Body of pancreas (tissue), 4 donors: Measurements from ENCODE around the gene CRLF1. TPM values are rescaled to one million over a fixed set of nuclear protein-coding genes. Genes with fewer than 3 reads are reported as not detected.

Experiments used
- ATAC-seq: fragments of 150-250 bp; one replicate; pipeline ENCODE4 v1.9.1; 2016
- DNase-seq, 4 donors: peaks; one replicate each; pipeline ENCODE4 v3.0.0-alpha.2; 2019
- H3K27ac ChIP-seq, 4 donors: fragments of 200-600 bp; sonication (generic); 1 replicate in 3 of 4; 2 replicates in 1 of 4; pipeline versions ENCODE4 v1.5.1 to v1.6.1; 2016 to 2019; ENCODE audit warnings: mild to moderate bottlenecking in 1 of 4, mixed read lengths in 1 of 4, moderate library complexity in 1 of 4
- H3K27me3 ChIP-seq, 2 donors: fragments of 200-600 bp; sonication (generic); one replicate each; pipeline ENCODE4 v1.6.0; 2016; ENCODE audit warnings: mild to moderate bottlenecking in 1 of 2
- H3K36me3 ChIP-seq, 2 donors: fragments of 200-600 bp; sonication (generic); replicated peaks in 1 of 2; 2 replicates each; pipeline ENCODE4 v1.5.1; 2016; ENCODE audit warnings: low read depth in 2 of 2; ENCODE audit not compliant: insufficient read depth in 1 of 2
- H3K4me1 ChIP-seq: fragments of 200-600 bp; sonication (generic); one replicate; pipeline ENCODE4 v1.6.0; 2016
- H3K4me3 ChIP-seq, 2 donors: fragments of 200-600 bp; sonication (generic); 1 replicate in 1 of 2; 2 replicates in 1 of 2; pipeline ENCODE4 v1.5.1; 2016 to 2019
- H3K9me3 ChIP-seq, 3 donors: fragments of 200-600 bp; sonication (generic); 1 replicate in 2 of 3; 2 replicates in 1 of 3; pipeline ENCODE4 v1.5.1; 2016
- POLR2A ChIP-seq, 3 donors: fragments of 450-650 bp; IDR thresholded peaks; one replicate each; pipeline ENCODE4 v1.6.1; 2016; ENCODE audit warnings: antibody characterized with exemption in 3 of 3, mild to moderate bottlenecking in 2 of 3
- WGBS, 2 donors: methylation state at CpG; one replicate each; pipeline ENCODE4 v1.1.5; 2017; 5-methylcytosine and 5-hydroxymethylcytosine counted together
- intact Hi-C: fragments of 100-400 bp; cut with DNase I; formaldehyde crosslinking; loops from one replicate; pipeline ENCODE4 v1.15.1; 2023
- total RNA-seq, 2 donors: library from RNA; depleted of rRNA; stranded (reverse); fragments of >200 nt; gene quantifications; one replicate each; pipeline ENCODE4 v1.1.0, GENCODE V29; 2016
- TF ChIP-seq, protein P1 (sequence below), 7 experiments: fragments of 450-650 bp in 4 of 7; fragments of 200-600 bp in 3 of 7; sonication (generic) in 3 of 7; IDR thresholded peaks; one replicate each; pipeline ENCODE4 v1.5.1; 2016 to 2019; ENCODE audit warnings: antibody characterized with exemption in 7 of 7

The CRLF1 gene
- total RNA-seq, 2 donors from 2014 or later: 23.3 to 40.2 TPM

DNA sequence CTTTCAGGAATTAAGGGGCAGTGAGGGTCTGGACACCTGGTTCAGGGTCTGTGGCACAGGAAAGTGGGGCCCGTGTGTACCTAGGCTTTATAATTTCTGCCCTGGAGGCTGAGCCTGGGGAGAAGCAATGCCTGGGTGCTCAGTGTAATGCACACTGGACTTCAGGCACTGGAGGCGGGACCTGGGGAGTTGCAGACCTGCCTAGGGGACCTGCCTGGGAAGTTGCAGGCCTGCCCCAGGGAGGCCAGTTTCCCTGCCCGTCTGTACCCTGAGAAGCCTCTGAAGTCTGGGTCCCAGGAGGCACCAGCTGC is 3.6 kb upstream of the CRLF1 start:
- Histone ChIP-seq H3K4me3 (no peak overlapping the region), H3K9me3 (no peaks in the 10 kb centered on the region), H3K27ac (no peak overlapping the region), H3K36me3 (no peaks in the 10 kb centered on the region), H3K4me1 (peaks cover 44% of the 10 kb centered on the region), H3K27me3 (peaks cover 0 to 61% of the 10 kb centered on the region in 2 donors)
- no peak for TF ChIP-seq POLR2A (IDR thresholded peaks at IDR 0.05)
- TF ChIP-seq, protein P1, sequence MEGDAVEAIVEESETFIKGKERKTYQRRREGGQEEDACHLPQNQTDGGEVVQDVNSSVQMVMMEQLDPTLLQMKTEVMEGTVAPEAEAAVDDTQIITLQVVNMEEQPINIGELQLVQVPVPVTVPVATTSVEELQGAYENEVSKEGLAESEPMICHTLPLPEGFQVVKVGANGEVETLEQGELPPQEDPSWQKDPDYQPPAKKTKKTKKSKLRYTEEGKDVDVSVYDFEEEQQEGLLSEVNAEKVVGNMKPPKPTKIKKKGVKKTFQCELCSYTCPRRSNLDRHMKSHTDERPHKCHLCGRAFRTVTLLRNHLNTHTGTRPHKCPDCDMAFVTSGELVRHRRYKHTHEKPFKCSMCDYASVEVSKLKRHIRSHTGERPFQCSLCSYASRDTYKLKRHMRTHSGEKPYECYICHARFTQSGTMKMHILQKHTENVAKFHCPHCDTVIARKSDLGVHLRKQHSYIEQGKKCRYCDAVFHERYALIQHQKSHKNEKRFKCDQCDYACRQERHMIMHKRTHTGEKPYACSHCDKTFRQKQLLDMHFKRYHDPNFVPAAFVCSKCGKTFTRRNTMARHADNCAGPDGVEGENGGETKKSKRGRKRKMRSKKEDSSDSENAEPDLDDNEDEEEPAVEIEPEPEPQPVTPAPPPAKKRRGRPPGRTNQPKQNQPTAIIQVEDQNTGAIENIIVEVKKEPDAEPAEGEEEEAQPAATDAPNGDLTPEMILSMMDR (IDR thresholded peaks at IDR 0.05): no peak
- no peak for ATAC-seq
- intact Hi-C loops: no loop called here
- no peak for DNase-seq
- WGBS, 2 donors: 17 to 39% methylated on average over 1 to 3 of the region's 3 CpGs

DNA sequence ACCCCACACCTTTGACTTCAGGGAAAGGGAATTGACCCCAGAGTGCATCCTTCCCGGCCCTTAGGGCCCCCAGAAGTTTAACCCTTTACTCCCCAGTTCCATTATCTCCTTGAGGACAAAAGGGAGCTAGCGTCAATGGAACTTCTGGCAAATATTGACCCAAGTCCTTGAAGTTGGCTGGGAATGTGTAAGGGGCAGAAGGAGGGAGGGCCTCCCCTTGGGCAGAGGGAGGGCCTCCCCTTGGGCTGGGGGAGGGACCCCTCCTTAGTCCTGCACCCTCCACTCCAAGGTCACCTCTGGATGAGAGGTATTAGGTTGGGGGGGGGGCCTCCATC is 3.1 kb upstream of the CRLF1 start:
- intact Hi-C loops: no loop called here
- TF ChIP-seq, protein P1 (IDR thresholded peaks at IDR 0.05): no peak
- no peak for TF ChIP-seq POLR2A (IDR thresholded peaks at IDR 0.05)
- Histone ChIP-seq H3K4me3 (no peak overlapping the region), H3K27me3 (peaks cover 0 to 65% of the 10 kb centered on the region in 2 donors), H3K9me3 (no peaks in the 10 kb centered on the region), H3K4me1 (peaks cover 44% of the 10 kb centered on the region), H3K36me3 (no peaks in the 10 kb centered on the region), H3K27ac (no peak overlapping the region)
- DNase-seq (no peak), ATAC-seq (no peak)
- 11 to 19% methylated on average over 2 of the region's 2 CpGs for WGBS, 2 donors

DNA sequence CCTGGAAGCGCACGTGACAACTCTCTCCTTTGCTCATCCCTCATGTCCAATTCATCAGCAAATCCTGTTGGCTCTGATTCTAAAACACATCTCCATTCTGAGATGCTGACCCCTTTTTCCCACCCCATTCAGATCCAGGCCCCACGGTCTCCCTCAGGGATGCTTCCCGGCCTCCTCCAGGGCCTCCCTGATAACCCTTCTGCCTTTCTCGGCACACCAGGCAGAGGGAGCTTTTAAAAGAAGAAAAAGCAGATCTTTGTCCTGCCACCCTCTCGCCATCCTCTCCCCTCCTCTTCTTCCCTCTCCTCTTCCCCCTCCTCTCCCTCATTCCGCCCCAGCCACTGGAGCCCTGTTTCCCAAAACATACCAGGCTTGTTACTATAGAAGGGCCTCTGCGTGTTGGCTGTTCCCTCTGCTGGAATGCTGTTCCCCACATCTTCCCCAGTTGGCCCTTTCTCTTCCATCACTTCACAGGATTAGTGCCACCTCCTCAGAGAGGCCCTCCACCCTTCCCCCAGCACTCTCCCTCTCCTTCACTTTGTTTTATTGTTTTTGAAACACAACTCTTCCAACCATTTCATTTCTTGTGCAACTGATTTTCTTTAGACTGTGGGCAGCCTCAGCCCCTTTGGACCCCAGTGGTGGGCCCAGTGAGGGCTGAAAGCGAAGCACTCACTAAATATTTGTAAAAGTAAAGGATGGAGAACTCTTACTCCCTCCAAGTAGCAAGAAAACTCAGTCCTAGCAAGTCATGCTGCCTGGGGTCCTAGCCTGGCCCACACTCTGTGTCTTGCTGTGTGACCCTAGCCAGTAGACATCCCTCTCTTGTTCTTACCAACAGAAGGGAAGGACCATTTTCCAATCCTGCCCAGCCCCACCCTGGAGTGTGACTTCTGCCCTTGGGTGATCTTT is 2.5 kb upstream of the CRLF1 start:
- H3K4me1 ChIP-seq: peaks cover 44% of the 10 kb centered on the region

DNA sequence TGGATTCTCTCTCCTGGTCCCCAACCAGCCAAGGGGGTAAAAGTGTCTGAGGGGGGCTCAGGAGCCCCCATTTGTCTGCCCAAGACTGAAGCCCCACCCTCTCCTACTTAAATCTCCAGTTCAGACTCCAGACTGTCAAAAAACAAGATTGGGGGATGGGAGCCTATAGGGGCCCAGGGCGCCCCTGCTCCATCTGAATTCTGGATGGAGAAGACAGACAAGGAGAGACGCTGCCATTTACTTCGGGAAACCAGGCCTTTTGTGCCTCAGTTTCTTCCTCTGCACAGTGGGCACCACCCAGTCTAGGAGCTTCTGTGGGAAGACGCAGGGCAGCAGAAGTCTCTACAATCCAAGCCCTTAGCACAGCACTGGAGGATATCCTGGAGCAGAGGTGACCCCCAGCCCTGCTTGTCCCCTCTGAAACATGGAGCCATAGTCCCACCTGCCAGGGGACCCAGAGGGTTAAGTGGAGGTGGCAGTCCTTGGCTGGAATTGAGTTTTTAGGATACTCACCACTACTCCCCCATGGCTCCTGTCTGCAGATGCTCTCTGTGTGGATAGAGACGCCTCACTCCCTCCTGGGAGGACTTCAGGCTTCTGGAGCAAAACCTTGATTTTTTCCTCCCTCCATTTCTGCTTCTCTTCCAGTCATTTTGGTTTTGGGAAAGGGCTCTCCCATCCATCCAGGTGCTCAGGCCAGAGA is 1.7 kb upstream of the CRLF1 start:
- WGBS, 2 donors: 34 to 37% methylated on average over 5 of the region's 5 CpGs

More for the DNA sequence above, 2.5 kb upstream of the CRLF1 start:
- intact Hi-C loops: no loop called here
- WGBS, 2 donors: 57 to 69% methylated on average over 9 of the region's 9 CpGs
- ATAC-seq (no peak), DNase-seq (no peak)
- no peak for TF ChIP-seq POLR2A (IDR thresholded peaks at IDR 0.05)
- TF ChIP-seq, protein P1 (IDR thresholded peaks at IDR 0.05): no peak
- Histone ChIP-seq H3K27ac (no peak overlapping the region), H3K4me3 (no peak overlapping the region), H3K27me3 (peaks cover 0 to 65% of the 10 kb centered on the region in 2 donors), H3K36me3 (no peaks in the 10 kb centered on the region), H3K9me3 (no peaks in the 10 kb centered on the region)

More for the DNA sequence above, 1.7 kb upstream of the CRLF1 start:
- intact Hi-C loops: no loop called here
- Histone ChIP-seq H3K27ac (no peak overlapping the region), H3K4me1 (peaks cover 44% of the 10 kb centered on the region), H3K4me3 (no peak overlapping the region), H3K9me3 (no peaks in the 10 kb centered on the region), H3K27me3 (peaks cover 0 to 62% of the 10 kb centered on the region in 2 donors), H3K36me3 (no peaks in the 10 kb centered on the region)
- ATAC-seq (no peak), DNase-seq (no peak)
- TF ChIP-seq POLR2A (IDR thresholded peaks at IDR 0.05): no peak
- TF ChIP-seq, protein P1 (IDR thresholded peaks at IDR 0.05): no peak
